Ectodermal cell (in vitro differentiated cells): Measurements from ENCODE around the gene LRMDA.

Experiments used
- H3K27ac ChIP-seq: 2 replicates; pipeline ENCODE4 v1.7.0; 2013; ENCODE audit warnings: mild to moderate bottlenecking, low read depth, low read length; ENCODE audit not compliant: insufficient read depth, poor library complexity, severe bottlenecking
- H3K27me3 ChIP-seq: 2 replicates; pipeline ENCODE4 v1.7.0; 2013; ENCODE audit warnings: mild to moderate bottlenecking, low read length; ENCODE audit not compliant: insufficient read depth, control insufficient read depth, poor library complexity, severe bottlenecking
- H3K36me3 ChIP-seq: one replicate; pipeline ENCODE4 v1.7.0; 2013; ENCODE audit warnings: low read length; ENCODE audit not compliant: control insufficient read depth, insufficient read depth
- H3K4me1 ChIP-seq: one replicate; pipeline ENCODE4 v1.7.0; 2013; ENCODE audit warnings: low read length; ENCODE audit not compliant: control insufficient read depth, insufficient read depth
- H3K4me3 ChIP-seq: 2 replicates; pipeline ENCODE4 v1.7.0; 2013; ENCODE audit warnings: low read depth, low read length, control low read depth; ENCODE audit not compliant: insufficient read depth
- H3K9me3 ChIP-seq: 2 replicates; pipeline ENCODE4 v1.7.0; 2013; ENCODE audit warnings: mild to moderate bottlenecking, low read length, moderate library complexity; ENCODE audit not compliant: control insufficient read depth
- WGBS, 2 experiments: methylation state at CpG; one replicate each; pipeline ENCODE4 v1.1.7; 2013; ENCODE audit warnings: missing lambda C conversion rate in 2 of 2; 5-methylcytosine and 5-hydroxymethylcytosine counted together

Gene LRMDA

DNA sequence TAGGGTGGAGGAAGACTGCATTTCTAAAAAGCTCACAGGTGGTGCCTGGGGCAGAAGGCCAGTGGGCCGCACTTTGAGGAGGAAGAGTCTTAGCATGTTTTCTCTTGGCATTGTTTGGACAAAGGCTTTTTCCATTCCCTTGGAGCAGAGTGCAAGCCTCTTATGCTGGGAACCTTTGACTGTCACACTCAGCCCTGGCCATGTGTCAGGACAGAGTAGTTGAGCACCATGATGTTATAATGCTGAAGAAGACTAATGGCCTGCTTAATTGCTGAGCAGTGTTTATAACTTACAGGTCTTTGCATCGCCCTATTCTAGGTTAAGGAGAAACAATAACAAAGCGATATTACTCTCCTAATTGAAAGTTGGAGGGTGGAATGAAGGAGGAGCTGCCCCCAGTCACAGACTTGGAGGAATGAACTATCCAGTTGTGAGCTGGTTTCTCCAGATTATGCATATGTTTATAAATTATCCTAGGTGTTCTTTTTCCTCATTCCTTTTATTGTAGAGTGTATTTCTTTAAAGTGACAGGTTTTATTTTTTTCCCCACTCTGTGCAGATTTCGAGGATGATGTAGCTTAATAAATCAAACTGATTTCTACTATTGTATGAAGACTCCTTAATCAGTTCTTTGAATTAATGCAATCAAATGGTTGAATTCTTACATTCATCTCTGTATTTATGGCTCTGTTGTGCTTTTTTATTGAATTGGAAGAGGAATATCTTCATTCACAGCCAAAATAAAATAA, 767.0 kb downstream of the LRMDA start:
- H3K36me3 ChIP-seq, result no peaks in the 10 kb centered on the region
- no peak overlapping the region for H3K4me3 ChIP-seq
- H3K4me1 ChIP-seq, result peaks cover 6% of the 10 kb centered on the region
- no peaks in the 10 kb centered on the region for H3K9me3 ChIP-seq
- H3K27ac ChIP-seq, result no peak overlapping the region
- WGBS, 2 experiments, result 97 to 98% methylated on average over 3 of the region's 4 CpGs
- H3K27me3 ChIP-seq, result no peaks in the 10 kb centered on the region

DNA sequence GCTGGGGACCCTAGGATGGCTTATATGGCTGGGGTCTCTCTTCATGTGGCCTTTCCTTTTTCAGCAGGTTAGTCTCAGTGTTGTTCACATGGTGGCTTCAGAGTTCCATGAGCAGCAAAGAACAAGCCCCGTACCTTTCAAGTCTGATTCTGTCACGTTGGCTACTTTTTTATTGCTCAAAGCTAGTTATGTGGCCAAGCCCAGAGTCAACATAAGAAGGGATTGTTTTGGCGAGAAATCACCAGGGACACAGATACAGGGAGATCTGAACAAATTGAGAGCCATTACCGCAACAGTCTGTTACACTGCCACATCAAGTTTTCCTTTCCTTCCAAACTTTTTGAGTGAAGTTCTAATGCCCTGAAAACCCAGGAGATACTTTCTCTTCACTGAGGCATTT, 770.5 kb downstream of the LRMDA start:
- H3K9me3 ChIP-seq, result no peaks in the 10 kb centered on the region
- no peak overlapping the region for H3K4me3 ChIP-seq
- H3K27me3 ChIP-seq, result no peaks in the 10 kb centered on the region
- H3K27ac ChIP-seq, result no peak overlapping the region
- WGBS, 2 experiments, result 94 to 95% methylated on average over 4 of the region's 4 CpGs
- no peaks in the 10 kb centered on the region for H3K36me3 ChIP-seq
- no peaks in the 10 kb centered on the region for H3K4me1 ChIP-seq

DNA sequence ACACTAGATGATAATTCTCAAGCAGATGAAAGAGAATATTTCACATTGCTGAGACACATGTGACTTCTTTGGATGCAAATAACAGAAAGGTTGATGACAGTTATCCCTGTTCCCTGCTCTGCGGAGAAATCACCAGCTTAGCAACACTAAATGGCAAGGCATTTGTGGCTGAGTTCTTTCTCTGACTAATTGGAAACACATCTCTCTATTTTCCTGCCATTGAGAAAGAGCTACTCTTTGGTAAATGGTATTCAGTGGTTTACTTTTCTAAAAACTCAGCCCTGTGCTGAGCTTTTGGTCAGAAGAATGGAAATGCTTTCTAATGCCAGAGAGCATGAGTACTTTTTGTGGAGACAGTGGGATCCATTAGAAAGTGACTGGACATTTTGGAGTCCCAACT, 771.4 kb downstream of the LRMDA start:
- Histone ChIP-seq H3K4me3 (no peak overlapping the region), H3K27me3 (no peaks in the 10 kb centered on the region), H3K36me3 (no peaks in the 10 kb centered on the region), H3K27ac (no peak overlapping the region), H3K9me3 (no peaks in the 10 kb centered on the region), H3K4me1 (no peaks in the 10 kb centered on the region)
- 81 to 92% methylated on average over 1 of the region's 1 CpG for WGBS, 2 experiments

DNA sequence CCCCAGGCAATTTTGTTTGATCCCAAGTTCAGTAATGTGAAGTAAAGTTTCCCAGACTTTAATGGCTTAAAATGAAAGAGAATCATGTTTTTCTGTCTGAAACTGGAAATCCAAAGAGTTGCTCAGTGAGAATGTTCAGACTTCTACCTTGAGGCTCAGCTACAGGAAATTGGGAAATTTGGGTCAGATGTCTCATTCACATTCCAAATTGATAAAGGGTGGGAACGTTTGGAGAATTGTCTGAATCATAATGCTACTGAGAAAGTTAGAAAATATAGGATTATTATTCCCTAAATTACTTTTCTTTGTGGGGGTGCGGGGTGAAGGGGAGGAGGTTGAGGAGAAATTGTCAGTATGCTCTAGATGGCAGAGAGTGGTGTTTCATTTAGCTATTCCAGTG, 773.9 kb downstream of the LRMDA start:
- no peaks in the 10 kb centered on the region for H3K9me3 ChIP-seq
- H3K4me3 ChIP-seq, result no peak overlapping the region
- no peak overlapping the region for H3K27ac ChIP-seq
- H3K4me1 ChIP-seq, result no peaks in the 10 kb centered on the region
- H3K27me3 ChIP-seq, result no peaks in the 10 kb centered on the region
- 79 to 92% methylated on average over 2 of the region's 2 CpGs for WGBS, 2 experiments
- H3K36me3 ChIP-seq, result no peaks in the 10 kb centered on the region

DNA sequence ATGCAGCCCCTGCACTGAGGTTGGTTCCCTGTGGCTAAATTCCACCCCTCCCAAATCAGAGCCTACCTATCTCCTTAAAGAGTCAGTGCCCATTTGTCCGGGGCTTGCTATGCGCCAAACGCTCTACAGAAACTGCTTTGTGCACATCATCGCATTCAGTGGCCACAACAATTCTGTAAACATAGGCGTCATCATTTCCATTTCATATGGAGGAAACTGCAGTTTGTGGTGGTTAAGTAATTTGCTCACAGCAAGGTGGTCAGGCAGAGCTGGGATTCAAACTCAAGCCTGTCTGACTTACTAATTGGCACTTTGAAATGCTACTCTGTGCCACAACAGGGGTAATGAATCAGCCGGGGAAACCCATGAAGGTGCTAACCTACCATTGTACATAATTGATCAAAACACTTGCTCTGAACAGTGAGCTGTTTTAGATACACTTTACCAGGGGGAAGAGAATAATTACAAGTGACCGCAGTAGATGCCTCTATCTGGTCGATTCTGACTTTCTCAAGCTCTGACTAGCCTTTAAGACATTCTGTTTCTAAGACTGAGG, 775.5 kb downstream of the LRMDA start:
- no peak overlapping the region for H3K4me3 ChIP-seq
- no peaks in the 10 kb centered on the region for H3K4me1 ChIP-seq
- no peaks in the 10 kb centered on the region for H3K36me3 ChIP-seq
- H3K27me3 ChIP-seq, result no peaks in the 10 kb centered on the region
- H3K27ac ChIP-seq, result no peak overlapping the region
- WGBS, 2 experiments, result 90 to 96% methylated on average over 8 of the region's 8 CpGs
- H3K9me3 ChIP-seq, result no peaks in the 10 kb centered on the region

DNA sequence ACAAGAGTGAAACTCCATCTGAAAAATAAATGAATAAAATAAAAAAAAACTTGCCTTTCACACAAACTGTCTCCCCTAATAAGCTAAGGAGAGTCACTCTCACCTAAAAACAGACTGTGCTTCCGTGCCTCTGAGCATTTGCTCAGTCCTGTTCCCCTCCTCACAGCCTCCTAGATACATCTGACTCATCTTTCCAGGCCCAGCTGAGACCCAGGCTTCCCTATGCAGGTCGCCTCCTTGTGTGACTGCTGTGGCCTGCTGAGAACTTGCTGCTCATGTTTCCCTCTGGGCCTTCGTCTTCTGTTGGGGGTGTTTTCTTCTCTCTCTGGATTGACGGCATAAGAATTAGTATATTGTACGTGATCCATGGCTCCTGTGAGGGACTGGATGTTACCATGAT, 777.7 kb downstream of the LRMDA start:
- no peaks in the 10 kb centered on the region for H3K36me3 ChIP-seq
- no peaks in the 10 kb centered on the region for H3K4me1 ChIP-seq
- H3K9me3 ChIP-seq, result no peaks in the 10 kb centered on the region
- H3K4me3 ChIP-seq, result no peak overlapping the region
- no peak overlapping the region for H3K27ac ChIP-seq
- H3K27me3 ChIP-seq, result no peaks in the 10 kb centered on the region
- WGBS, 2 experiments, result 56 to 71% methylated on average over 3 to 5 of the region's 5 CpGs

DNA sequence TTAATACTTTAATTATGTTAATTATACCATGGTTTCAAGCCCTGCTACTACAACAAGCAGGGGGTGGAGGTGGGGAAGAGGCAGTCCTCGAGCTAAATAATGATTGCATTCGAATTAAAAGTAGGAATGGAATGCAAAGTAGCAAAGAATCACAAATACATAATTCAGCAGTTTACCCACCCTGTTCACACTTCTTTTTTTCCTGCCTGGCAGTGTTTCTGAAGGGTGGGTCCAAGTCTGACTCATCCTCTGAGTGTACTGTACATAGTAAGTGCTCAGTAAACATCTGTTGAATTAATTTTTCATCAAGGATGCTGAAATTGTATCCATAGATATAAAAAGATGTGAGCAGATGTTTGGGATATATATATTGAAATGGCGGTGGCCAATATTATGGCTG, 778.8 kb downstream of the LRMDA start:
- no peak overlapping the region for H3K4me3 ChIP-seq
- no peaks in the 10 kb centered on the region for H3K9me3 ChIP-seq
- no peaks in the 10 kb centered on the region for H3K4me1 ChIP-seq
- H3K27me3 ChIP-seq, result no peaks in the 10 kb centered on the region
- no peak overlapping the region for H3K27ac ChIP-seq
- H3K36me3 ChIP-seq, result no peaks in the 10 kb centered on the region
- WGBS, 2 experiments, result 89 to 92% methylated on average over 1 to 3 of the region's 3 CpGs

DNA sequence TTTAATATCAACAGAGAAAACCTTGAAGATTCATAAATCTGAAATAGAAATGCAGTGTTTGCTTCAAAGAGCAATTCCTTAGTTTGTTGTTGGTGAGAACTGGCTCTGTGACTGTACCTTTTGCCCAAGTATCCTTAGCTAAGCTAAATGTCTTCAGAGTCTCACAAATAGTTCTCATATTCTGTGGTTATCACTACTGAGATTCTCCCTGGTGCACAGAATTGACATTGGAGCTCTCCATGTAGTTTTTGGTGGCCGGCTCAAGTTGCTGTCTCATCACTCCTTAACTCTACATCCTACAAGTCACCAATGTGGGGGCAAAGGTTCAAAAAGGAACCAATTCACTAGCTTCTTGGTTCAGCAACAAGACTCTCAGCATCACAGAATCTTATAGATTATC, 780.3 kb downstream of the LRMDA start:
- H3K4me3 ChIP-seq, result no peak overlapping the region
- no peaks in the 10 kb centered on the region for H3K27me3 ChIP-seq
- no peaks in the 10 kb centered on the region for H3K9me3 ChIP-seq
- no peaks in the 10 kb centered on the region for H3K4me1 ChIP-seq
- H3K36me3 ChIP-seq, result no peaks in the 10 kb centered on the region
- WGBS, 2 experiments, result 90 to 97% methylated on average over 1 of the region's 1 CpG
- no peak overlapping the region for H3K27ac ChIP-seq

DNA sequence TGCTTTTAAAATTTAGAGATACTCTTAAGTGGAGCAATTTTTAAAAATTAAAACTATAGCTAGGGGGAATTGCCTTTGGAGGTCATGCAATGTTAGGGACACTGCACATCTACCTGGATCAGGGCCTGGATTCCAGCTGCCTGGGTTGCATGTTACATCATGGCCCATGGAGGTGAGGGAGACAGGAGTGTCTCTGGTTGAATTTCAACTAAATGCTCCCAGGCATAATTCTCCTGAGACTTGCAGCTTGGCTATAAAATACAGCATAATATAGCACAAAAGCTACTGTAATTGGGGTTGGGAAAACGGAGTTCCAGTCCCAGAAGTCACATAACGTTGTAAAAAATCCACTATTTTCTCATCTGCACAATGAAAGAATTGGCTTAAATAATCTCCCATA, 782.5 kb downstream of the LRMDA start:
- 86 to 88% methylated on average over 2 of the region's 2 CpGs for WGBS, 2 experiments
- Histone ChIP-seq H3K9me3 (no peaks in the 10 kb centered on the region), H3K27ac (no peak overlapping the region), H3K4me1 (no peaks in the 10 kb centered on the region), H3K4me3 (no peak overlapping the region), H3K27me3 (no peaks in the 10 kb centered on the region), H3K36me3 (no peaks in the 10 kb centered on the region)

DNA sequence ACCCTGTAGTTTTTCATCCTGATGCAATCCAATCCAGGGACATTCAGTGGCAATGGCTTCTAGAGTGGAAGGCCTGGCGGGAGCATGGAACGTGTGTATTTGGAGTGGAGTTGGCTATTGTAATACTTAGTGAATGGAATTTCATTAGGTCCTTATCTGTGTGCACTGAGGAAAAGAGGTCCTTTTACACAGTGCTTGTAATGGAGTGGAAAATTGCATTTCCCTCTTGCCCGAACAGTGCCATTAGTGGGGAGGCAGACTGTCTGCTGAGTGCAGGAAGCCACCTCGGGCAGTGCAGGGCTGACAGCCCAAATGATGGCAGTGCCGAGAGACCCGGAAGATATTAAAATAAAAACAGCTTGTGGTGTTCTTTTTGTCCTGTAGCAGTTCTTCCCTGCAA, 786.6 kb downstream of the LRMDA start:
- Histone ChIP-seq H3K4me3 (no peak overlapping the region), H3K36me3 (no peaks in the 10 kb centered on the region), H3K9me3 (no peaks in the 10 kb centered on the region), H3K27me3 (no peaks in the 10 kb centered on the region), H3K27ac (no peak overlapping the region), H3K4me1 (no peaks in the 10 kb centered on the region)
- 92 to 95% methylated on average over 6 of the region's 6 CpGs for WGBS, 2 experiments
